Measurements from ENCODE around the gene CUL4A.

DNA sequence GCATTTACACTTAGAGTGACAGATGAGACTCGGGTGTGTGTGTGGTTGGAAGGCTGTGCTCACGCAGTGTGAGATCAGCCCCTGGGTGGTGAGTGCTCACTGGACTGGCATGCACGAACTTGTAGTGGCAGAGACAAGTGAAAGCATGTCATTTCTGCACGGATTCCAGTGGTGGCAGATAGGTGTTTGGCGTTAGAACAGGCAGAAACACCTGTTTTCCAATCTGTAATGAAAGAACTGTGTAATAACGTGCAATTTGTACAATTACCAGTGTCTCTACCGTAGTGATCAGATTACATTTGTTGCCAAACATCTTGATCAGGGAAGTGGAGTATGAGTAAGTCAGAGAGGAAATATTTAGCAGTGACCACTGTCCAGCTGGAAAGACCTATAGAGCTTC is 95.8 kb downstream of the CUL4A start:
- TF ChIP-seq, protein P1, sequence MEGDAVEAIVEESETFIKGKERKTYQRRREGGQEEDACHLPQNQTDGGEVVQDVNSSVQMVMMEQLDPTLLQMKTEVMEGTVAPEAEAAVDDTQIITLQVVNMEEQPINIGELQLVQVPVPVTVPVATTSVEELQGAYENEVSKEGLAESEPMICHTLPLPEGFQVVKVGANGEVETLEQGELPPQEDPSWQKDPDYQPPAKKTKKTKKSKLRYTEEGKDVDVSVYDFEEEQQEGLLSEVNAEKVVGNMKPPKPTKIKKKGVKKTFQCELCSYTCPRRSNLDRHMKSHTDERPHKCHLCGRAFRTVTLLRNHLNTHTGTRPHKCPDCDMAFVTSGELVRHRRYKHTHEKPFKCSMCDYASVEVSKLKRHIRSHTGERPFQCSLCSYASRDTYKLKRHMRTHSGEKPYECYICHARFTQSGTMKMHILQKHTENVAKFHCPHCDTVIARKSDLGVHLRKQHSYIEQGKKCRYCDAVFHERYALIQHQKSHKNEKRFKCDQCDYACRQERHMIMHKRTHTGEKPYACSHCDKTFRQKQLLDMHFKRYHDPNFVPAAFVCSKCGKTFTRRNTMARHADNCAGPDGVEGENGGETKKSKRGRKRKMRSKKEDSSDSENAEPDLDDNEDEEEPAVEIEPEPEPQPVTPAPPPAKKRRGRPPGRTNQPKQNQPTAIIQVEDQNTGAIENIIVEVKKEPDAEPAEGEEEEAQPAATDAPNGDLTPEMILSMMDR (IDR thresholded peaks at IDR 0.05), result no peak
- no peak for TF ChIP-seq POLR2A (IDR thresholded peaks at IDR 0.05)
